IgD-negative memory B cell (primary cell): ENCODE data around the gene KIF15. TPM values are rescaled to one million over a fixed set of nuclear protein-coding genes. Genes with fewer than 3 reads are reported as not detected.
A peak's percentile ranks its signal among the peaks of the same experiment; 100 is the strongest.

Source experiments
- H3K27ac Mint-ChIP-seq, 3 donors: one replicate each; pipeline ENCODE4 v1.8.0; 2020 to 2022; ENCODE audit warnings: mild to moderate bottlenecking in 3 of 3, mixed read lengths in 3 of 3, moderate library complexity in 1 of 3
- H3K27me3 Mint-ChIP-seq: one replicate; pipeline ENCODE4 v1.8.0; 2021; ENCODE audit warnings: mixed read lengths
- H3K36me3 Mint-ChIP-seq: one replicate; pipeline ENCODE4 v1.8.0; 2020; ENCODE audit warnings: mild to moderate bottlenecking, mixed read lengths
- H3K4me1 Mint-ChIP-seq, 3 donors: one replicate each; pipeline ENCODE4 v1.8.0; 2020 to 2022; ENCODE audit warnings: mixed read lengths in 3 of 3, mild to moderate bottlenecking in 1 of 3
- H3K4me3 Mint-ChIP-seq, 4 donors: one replicate each; pipeline ENCODE4 v1.8.0; 2020 to 2022; ENCODE audit warnings: mild to moderate bottlenecking in 4 of 4, mixed read lengths in 4 of 4, moderate library complexity in 3 of 4
- H3K9me3 Mint-ChIP-seq, 3 donors: one replicate each; pipeline ENCODE4 v1.8.0; 2020 to 2021; ENCODE audit warnings: mixed read lengths in 3 of 3, mild to moderate bottlenecking in 1 of 3
- polyA plus RNA-seq: library from polyadenylated mRNA; unstranded; fragments of 300-500 nt; fragmentation: Illumina TruSeq; gene quantifications from one replicate; pipeline ENCODE4 v1.2.3, GENCODE V29; 2021

Gene KIF15
- polyA plus RNA-seq, 1 donor from 2014 or later, result 0.60 TPM

DNA sequence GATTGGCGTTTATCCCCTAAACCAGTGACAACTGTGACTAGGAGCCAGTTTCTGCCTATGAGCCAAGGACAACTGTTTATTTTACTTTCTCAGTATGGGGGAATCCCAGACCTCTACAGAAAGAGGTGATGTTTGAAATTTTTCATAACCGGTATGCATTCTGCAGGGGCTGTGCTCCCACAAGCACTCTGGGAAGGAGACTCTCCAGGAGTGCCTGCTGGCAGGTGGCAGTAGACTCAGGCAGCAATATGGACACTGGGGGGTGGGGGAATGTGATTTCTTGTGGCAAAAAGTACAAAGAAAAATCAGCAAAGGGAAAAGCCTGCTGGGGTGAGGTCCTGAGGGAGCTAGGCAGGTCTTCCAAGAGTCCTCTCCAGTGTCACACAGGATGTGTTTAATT lies 118.7 kb downstream of the KIF15 start:
- Mint-ChIP-seq H3K36me3 (no peaks in the 10 kb centered on the region), H3K9me3 (no peaks in the 10 kb centered on the region), H3K27ac (no peak overlapping the region), H3K27me3 (peaks cover 2% of the 10 kb centered on the region), H3K4me3 (no peak overlapping the region), H3K4me1 (peaks cover 0 to 2% (median 1%) of the 10 kb centered on the region in 3 donors)

DNA sequence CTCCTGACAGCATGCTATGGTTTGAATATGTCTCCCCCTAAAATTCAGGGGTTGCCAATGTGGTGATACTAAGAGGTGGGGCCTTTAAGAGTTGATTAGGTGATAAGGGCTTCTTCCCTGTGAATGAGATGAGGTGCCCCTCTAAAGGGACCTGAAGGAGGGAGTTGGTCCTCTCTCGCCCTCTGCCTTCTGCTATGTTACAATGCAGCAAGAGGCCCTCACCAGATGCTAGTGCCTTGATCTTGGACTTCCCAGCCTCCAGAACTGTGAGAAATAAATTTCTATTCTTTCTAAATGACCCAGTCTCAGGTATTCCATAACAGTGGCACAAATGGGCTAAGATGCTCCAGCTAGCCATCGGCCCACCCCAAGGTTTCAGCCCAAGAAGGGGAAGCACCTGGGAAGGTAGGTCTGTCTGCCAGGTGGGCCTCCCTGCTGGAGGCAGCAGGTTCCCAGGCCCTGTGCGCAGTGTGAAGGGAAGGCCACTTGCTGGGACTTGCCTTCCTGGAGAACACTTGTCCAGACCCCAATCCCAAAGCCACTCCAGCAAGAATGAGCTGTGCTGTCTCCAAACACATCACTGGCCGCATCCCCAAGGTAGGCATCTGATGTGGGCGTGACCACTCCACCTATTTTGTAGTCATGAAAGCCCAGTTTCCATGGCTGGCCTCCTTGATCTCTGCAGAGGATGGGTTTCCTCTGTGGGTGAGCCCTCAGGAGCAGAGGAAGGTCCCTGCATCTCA lies 121.8 kb downstream of the KIF15 start:
- no peak overlapping the region for H3K4me3 Mint-ChIP-seq
- no peak overlapping the region for H3K27ac Mint-ChIP-seq

DNA sequence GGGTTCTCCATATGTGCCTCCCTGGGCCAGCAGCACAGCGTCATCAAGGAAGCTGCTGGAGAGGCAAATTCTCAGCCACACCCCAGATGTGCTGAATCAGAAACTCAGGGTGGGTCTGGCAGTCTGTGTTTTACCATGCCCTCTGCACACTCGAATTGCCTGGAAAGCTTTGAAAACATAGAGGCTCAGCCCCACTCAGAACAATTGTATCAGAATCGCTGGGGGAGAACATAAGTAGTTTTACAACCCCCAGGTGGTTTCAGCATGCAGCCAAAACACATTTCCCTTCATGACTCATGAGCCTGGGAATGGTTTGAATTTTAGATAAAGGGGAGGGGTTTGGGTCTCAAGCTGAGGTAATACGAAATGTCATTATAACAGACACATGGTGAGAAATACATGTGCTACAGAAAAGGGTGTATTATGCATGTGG lies 122.4 kb downstream of the KIF15 start:
- Mint-ChIP-seq H3K27ac (no peak overlapping the region), H3K9me3 (no peaks in the 10 kb centered on the region), H3K4me1 (peaks cover 0 to 3% (median 2%) of the 10 kb centered on the region in 3 donors), H3K36me3 (no peaks in the 10 kb centered on the region), H3K27me3 (peaks cover 4% of the 10 kb centered on the region), H3K4me3 (no peak overlapping the region)

More for the DNA sequence above, 121.8 kb downstream of the KIF15 start:
- Mint-ChIP-seq H3K36me3 (no peaks in the 10 kb centered on the region), H3K9me3 (no peaks in the 10 kb centered on the region), H3K27me3 (peaks cover 4% of the 10 kb centered on the region), H3K4me1 (peaks cover 0 to 4% (median 2%) of the 10 kb centered on the region in 3 donors)

DNA sequence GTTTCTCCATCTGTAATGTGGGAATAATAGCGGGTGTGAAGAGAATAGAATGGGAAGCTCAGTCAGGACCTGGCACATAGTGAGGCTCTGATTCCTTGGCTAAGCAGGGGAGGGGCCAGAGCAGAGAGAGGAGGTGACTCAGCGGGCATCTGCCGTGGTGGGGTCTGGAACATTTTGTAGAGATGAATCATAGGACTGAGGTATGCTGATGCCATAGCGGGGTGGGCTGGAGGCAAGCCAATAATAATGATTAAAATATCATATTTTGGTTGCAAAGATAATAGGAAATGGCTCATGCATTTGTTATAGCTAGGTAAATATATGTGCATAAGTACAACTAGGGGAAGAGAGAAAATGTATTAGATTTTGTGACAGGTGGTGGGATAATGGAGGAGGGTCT lies 124.0 kb downstream of the KIF15 start:
- peaks cover 4% of the 10 kb centered on the region for H3K27me3 Mint-ChIP-seq
- H3K4me3 Mint-ChIP-seq, result no peak overlapping the region
- no peaks in the 10 kb centered on the region for H3K36me3 Mint-ChIP-seq
- peaks cover 0 to 3% (median 2%) of the 10 kb centered on the region in 3 donors for H3K4me1 Mint-ChIP-seq
- H3K9me3 Mint-ChIP-seq, result peaks cover 0 to 2% (median 0%) of the 10 kb centered on the region in 3 donors
- no peak overlapping the region for H3K27ac Mint-ChIP-seq

DNA sequence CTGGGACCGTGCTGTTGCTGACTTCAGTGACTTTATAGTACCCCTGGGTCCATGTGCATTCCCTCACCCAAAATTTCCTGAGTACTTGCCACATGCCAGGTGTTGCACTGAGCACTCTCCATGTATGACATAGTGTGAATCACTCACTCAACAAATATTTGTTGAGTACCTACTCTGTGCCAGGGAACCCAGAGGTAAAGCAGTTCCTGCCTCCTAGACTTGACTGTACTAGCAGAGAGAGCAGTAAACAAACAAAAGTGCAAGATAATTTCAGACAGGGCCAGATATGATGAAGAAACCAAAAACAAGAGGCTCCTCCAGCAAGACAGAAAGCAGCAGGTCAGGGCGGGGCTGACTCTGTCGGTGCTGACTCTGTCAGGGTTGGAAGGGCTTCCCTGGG lies 125.0 kb downstream of the KIF15 start:
- no peak overlapping the region for H3K27ac Mint-ChIP-seq
- H3K9me3 Mint-ChIP-seq, result peaks cover 0 to 2% (median 0%) of the 10 kb centered on the region in 3 donors
- H3K27me3 Mint-ChIP-seq, result peaks cover 4% of the 10 kb centered on the region
- no peaks in the 10 kb centered on the region for H3K36me3 Mint-ChIP-seq
- peaks cover 0 to 3% (median 2%) of the 10 kb centered on the region in 3 donors for H3K4me1 Mint-ChIP-seq
- no peak overlapping the region for H3K4me3 Mint-ChIP-seq

DNA sequence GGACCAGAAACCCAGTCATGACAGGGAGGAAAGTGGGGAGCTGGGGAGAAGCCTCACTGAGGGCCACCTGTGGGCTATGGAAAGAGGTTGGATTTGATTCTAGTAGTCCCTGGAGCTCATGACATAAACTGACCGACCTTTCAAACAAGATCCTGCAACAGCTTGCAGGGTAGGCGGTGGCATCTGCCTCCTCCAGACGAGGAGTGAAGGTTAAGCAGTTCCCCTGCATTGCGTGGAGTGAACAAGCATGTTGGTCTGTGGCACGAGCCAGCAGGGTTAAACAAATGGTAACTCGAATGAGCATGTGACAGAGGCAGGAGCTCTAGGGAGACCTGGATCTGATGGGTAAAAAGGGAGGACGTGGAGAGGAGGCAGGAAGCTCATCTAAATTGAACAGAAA lies 125.5 kb downstream of the KIF15 start:
- Mint-ChIP-seq H3K36me3 (no peaks in the 10 kb centered on the region), H3K9me3 (peaks cover 0 to 2% (median 0%) of the 10 kb centered on the region in 3 donors), H3K4me1 (peaks cover 0 to 3% (median 2%) of the 10 kb centered on the region in 3 donors), H3K4me3 (no peak overlapping the region), H3K27ac (no peak overlapping the region), H3K27me3 (peaks cover 4% of the 10 kb centered on the region)

DNA sequence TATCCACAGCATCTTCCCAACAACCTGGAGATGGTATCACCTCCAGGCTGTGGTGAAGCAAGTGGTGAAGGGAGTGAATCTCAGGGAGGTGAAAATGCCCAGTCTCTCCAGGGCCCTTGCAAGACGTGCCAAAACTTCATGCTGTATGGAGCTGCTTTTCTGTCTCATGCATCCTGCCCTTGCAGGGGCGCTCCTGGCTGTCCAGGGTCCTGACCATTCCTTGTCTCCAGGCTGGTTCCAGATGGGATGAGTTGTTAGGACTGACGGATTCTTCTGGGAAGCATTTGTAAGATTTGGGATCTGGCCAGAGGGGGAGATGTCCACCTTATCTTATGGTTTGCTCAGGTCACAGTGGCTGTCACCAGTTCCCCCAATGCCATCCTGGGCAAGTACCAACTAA lies 128.7 kb downstream of the KIF15 start:
- Mint-ChIP-seq H3K36me3 (no peaks in the 10 kb centered on the region), H3K27me3 (peaks cover 5% of the 10 kb centered on the region), H3K4me1 (peaks cover 0 to 3% (median 0%) of the 10 kb centered on the region in 3 donors), H3K9me3 (peaks cover 0 to 2% (median 0%) of the 10 kb centered on the region in 3 donors), H3K4me3 (no peak overlapping the region), H3K27ac (no peak overlapping the region)

DNA sequence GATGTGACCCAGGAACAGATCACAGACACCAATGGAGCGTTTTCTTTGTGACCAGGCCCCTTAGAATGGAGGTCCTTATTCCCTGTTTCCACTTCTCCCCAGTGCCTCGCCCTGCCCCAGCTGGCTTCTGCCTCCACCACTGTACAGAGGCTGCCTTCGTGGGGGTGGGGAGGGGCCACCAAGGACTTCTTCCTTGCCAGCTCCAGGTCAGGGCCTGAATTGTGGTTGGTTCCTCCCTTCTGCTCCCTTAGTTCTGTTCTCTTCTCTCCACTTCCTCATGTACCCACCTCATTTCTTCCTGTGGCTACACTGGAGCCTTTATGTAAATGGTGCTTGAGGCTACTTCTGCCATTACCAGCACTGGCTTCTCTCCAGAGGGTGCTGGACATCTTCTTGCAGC lies 129.3 kb downstream of the KIF15 start:
- H3K27ac Mint-ChIP-seq, result no peak overlapping the region
- H3K36me3 Mint-ChIP-seq, result no peaks in the 10 kb centered on the region
- peaks cover 5% of the 10 kb centered on the region for H3K27me3 Mint-ChIP-seq
- H3K4me1 Mint-ChIP-seq, result peaks cover 0 to 3% (median 0%) of the 10 kb centered on the region in 3 donors
- peaks cover 0 to 2% (median 0%) of the 10 kb centered on the region in 3 donors for H3K9me3 Mint-ChIP-seq
- H3K4me3 Mint-ChIP-seq, result no peak overlapping the region

DNA sequence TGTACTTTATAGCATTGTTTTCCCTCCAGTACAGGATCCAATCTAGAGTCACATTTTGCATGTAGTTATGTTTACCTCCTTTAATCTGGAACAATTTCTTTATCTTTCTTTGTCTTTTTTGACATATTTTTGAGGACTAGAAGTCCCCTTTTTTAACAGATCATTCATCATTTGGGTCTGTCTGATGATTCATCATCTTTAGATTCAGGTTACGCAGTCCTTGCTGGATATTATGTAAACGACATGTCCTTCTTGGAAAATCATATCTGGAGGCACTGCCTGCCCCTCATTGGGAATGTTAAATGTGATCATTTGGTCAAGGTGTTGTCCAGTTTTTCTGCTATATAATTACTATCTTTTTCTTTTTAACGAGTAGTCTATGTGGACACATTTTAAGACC lies 131.1 kb downstream of the KIF15 start:
- Mint-ChIP-seq H3K4me1 (peaks cover 0 to 5% (median 4%) of the 10 kb centered on the region in 3 donors), H3K4me3 (no peak overlapping the region), H3K27me3 (peaks cover 3% of the 10 kb centered on the region), H3K27ac (no peak overlapping the region), H3K36me3 (no peaks in the 10 kb centered on the region), H3K9me3 (peaks cover 0 to 2% (median 0%) of the 10 kb centered on the region in 3 donors)

DNA sequence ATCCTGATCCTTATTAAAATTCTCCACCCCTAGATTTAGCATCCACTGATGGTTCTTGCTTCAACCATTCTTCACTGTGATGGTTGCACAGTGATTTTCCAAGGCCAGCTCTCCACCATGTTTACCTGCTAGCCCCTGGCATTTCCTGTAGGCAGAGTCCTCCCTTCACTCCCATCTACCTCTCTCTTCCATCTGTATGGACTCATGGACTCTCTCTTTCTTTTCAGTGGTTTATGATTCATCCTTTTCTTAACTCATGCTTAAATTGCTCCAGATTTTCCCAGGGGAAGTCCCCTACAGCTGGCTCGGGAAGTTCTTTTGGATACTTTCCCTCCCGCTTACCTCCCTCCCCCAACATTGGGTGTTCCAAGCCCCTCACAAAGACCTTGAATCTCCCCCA lies 131.5 kb downstream of the KIF15 start:
- Mint-ChIP-seq H3K27me3 (peaks cover 5% of the 10 kb centered on the region), H3K4me3 (no peak overlapping the region), H3K9me3 (peaks cover 0 to 2% (median 0%) of the 10 kb centered on the region in 3 donors), H3K27ac (no peak overlapping the region), H3K4me1 (peaks cover 0 to 5% (median 4%) of the 10 kb centered on the region in 3 donors), H3K36me3 (no peaks in the 10 kb centered on the region)

DNA sequence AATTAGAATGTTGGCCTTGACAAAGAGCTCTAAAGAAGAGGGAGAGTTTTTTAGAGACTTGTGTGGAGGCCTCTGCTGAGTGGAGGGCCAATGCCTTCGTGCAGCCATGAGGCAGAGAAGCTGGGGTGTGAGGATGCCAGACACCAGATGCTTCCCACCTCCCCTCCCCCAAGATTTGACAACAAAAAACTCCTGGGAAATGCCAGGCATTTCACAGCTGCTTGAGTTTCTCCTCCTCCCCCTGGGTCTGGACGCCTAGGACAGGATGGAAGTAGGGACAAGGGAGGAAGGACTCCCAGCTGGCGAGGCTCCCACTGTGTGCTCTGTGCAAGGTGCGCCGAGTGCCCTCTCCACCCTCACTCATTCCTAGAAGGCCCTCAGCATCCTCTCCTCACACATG lies 132.9 kb downstream of the KIF15 start:
- H3K27me3 Mint-ChIP-seq, result peaks cover 10% of the 10 kb centered on the region
- no peak overlapping the region for H3K4me3 Mint-ChIP-seq
- H3K9me3 Mint-ChIP-seq, result peaks cover 0 to 2% (median 0%) of the 10 kb centered on the region in 3 donors
- peaks cover 0 to 5% (median 4%) of the 10 kb centered on the region in 3 donors for H3K4me1 Mint-ChIP-seq
- H3K36me3 Mint-ChIP-seq, result no peaks in the 10 kb centered on the region
- no peak overlapping the region for H3K27ac Mint-ChIP-seq

DNA sequence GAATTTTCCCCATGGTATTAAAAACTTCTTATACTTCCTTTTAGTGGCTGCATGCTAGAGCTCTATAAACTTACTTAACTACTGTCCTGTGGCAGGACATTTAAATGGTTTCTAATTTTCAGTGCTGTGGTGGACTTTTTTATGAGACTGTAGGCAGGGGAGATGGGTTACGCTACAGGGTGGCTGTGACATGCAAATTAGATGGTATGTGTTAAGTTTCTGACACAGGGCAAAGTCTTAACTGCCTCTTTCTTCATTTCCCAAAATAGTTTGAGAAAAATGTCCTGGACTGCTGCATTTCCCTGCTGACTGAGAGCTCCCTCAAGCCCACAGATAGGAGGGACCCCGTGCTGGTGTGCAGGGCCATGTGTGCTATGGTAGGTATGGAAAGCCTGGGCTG lies 134.8 kb downstream of the KIF15 start:
- Mint-ChIP-seq H3K27ac (no peak overlapping the region), H3K9me3 (no peaks in the 10 kb centered on the region)

DNA sequence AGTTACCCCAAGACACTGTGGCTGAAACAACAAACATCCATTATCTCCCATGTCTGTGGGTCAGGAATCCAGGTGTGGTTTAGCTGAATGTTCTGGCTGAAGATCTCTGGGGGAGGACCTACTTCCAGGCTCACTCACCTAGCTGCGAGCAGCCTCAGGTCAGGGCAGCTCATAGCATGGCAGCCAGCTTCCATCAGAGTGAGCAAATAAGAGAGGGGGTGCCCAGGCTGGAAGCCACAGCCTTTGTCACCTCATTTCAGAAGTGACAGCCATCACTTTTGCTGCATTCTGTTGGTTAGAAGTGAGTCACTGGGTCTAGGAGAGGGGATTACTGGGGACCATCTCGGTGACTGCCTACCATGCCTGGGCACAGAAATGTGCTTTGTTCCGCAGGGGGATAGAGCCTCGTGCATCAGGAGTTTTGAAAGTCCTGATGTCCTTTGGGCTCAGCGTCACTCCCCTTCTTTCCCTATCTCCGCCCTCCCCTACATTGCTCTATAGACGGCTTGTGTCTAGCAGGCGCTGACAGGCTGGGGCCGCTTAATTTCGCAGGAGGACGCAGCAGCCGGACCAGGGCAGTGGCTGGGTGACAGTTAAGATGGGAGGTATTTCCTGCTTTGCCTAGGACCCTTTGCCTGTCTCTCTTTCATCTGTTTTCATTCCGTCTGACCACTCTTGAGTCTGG lies 138.2 kb downstream of the KIF15 start:
- Mint-ChIP-seq H3K36me3 (no peaks in the 10 kb centered on the region), H3K4me1 (peaks cover 0 to 5% (median 4%) of the 10 kb centered on the region in 3 donors), H3K9me3 (no peaks in the 10 kb centered on the region)

More for the DNA sequence above, 134.8 kb downstream of the KIF15 start:
- Mint-ChIP-seq H3K4me1 (peaks cover 0 to 5% (median 4%) of the 10 kb centered on the region in 3 donors), H3K4me3 (no peak overlapping the region), H3K27me3 (peaks cover 14% of the 10 kb centered on the region), H3K36me3 (no peaks in the 10 kb centered on the region)

DNA sequence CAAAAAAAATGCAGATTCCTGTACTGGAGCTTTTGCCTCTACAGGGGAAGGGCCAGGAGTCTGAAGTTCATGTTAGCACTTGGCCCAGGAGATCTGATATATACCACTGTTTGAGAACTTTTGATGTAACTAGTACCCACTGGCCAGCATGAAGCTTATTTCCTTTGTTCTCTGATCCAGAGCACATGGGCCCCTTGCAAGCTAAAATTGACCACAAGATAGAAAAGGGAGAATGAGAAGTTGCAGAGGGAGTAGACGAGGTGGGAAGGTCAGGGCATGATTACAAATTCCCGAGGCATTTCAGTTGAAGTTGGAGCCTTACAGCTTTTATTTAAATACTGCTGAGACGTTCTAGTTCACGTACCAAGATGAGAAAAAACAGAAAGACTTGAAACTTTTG lies 141.0 kb downstream of the KIF15 start:
- Mint-ChIP-seq H3K36me3 (no peaks in the 10 kb centered on the region), H3K4me3 (no peak overlapping the region), H3K4me1 (no peaks in the 10 kb centered on the region), H3K27ac (peak overlapping the region in 1 of 3 donors; percentile 34), H3K27me3 (peaks cover 11% of the 10 kb centered on the region), H3K9me3 (no peaks in the 10 kb centered on the region)

More for the DNA sequence above, 138.2 kb downstream of the KIF15 start:
- Mint-ChIP-seq H3K27ac (peak overlapping the region in 1 of 3 donors; percentile 23), H3K4me3 (no peak overlapping the region), H3K27me3 (peaks cover 12% of the 10 kb centered on the region)
